Stimulated activated CD8-positive, alpha-beta memory T cell treated with anti-CD3 and anti-CD28 coated beads, Interleukin-15, amount 100 ng/mL, for 4 hours (primary cell): ENCODE measurements around the gene ARHGAP25.

Experiments used
- DNase-seq, 2 donors: peaks; one replicate each; pipeline ENCODE4 v3.0.0-alpha.2; 2020; ENCODE audit warnings: low read depth in 2 of 2

The ARHGAP25 gene

GRCh38 chr2:68862889-68863288 lies 128.3 kb downstream of the ARHGAP25 start:
- no peak for DNase-seq

DNA sequence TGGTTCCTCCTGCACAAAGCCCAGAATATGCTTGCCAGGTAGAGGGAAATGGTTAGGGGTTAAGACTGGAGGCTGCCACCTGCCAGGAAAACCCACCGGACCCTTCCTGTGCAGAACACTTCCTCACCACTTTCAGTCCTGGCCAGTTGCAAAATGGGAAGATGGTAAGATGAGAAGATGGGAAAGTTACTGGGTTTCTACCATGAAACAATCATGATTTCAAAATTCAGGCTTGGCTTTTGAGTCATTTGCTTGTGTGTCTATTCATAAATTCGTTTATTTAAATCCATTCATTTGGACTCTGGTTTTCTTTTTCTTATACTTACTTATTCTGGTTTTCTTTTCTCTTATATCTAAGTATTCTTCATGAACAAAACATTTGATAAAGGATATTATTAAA lies 129.4 kb downstream of the ARHGAP25 start:
- DNase-seq = no peak

- no peak for DNase-seq
These were observed 130.5 kb downstream of the ARHGAP25 start for GRCh38 chr2:68865108-68865507.

GRCh38 chr2:68870215-68870614 lies 135.6 kb downstream of the ARHGAP25 start:
- DNase-seq = no peak

DNA sequence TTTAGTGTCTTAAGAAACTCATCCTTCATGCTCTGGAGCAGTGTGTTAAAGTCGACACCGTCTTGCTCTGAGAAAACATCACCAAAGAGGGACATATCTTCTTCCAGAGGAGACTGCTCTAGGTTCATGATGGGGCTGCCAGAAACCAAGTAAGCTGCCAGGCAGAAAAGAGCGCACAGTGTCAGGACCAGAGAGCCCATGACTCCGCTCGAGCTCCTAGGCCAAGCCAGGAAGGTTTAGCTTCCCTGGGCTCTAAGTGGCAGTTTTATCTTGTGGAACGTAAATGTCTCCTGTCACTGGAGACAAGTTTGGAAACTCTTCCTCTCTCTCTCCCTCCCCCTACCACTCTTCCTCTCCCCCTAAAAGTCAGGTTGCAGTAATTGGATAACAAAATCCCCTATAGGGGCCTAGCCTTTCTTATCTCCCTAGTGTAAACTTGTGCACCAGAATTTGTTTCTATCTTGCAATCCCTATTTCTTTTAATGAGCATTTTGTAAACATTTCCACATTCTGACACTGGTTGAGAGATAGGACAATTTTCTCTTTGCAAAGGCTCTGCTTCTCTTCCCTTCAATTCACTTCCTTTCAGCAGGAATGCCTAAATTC lies 136.7 kb downstream of the ARHGAP25 start, which contains the start of gene BMP10:
TSS of gene BMP10 (minus strand) at position 239 of the 606 bp plus-strand sequence. CDS start at position 200, 39 bp downstream.
- no peak for DNase-seq
